DND-41 (cell line): ENCODE results near the gene CEBPB.

Source experiments
- ATAC-seq: fragments of 200-7000 bp; cut with Tn5 transposase; 3 replicates; pipeline ENCODE4 v1.9.1; 2021; ENCODE audit warnings: low read depth; ENCODE audit not compliant: insufficient read depth
- DNase-seq: peaks from one replicate; pipeline ENCODE4 v3.0.0-alpha.2; 2020
- H2AFZ ChIP-seq: 2 replicates; pipeline ENCODE4 v1.6.0; 2012; ENCODE audit warnings: low read depth, low read length
- H3K27ac ChIP-seq: 2 replicates; pipeline ENCODE4 v1.5.1; 2012; ENCODE audit warnings: low read length, inconsistent platforms
- H3K27me3 ChIP-seq: fragments of 200-600 bp; sonication (generic); 2 replicates; pipeline ENCODE4 v1.6.0; 2012; ENCODE audit warnings: low read length, mild to moderate bottlenecking, inconsistent platforms; ENCODE audit not compliant: insufficient read depth, poor library complexity
- H3K36me3 ChIP-seq: 2 replicates; pipeline ENCODE4 v1.5.1; 2012; ENCODE audit warnings: low read length, inconsistent platforms; ENCODE audit not compliant: insufficient read depth
- H3K4me1 ChIP-seq: 2 replicates; pipeline ENCODE4 v1.5.1; 2012; ENCODE audit warnings: mild to moderate bottlenecking, low read length; ENCODE audit not compliant: insufficient read depth
- H3K4me2 ChIP-seq: 2 replicates; pipeline ENCODE4 v1.6.0; 2012; ENCODE audit warnings: mild to moderate bottlenecking, moderate library complexity, low read length, inconsistent platforms; ENCODE audit not compliant: insufficient read depth
- H3K4me3 ChIP-seq, 2 experiments: fragments of 200-600 bp in 1 of 2; shearing (Covaris generic) in 1 of 2; 2 replicates each; pipeline ENCODE4 v1.5.1; 2012 to 2016; ENCODE audit warnings: inconsistent platforms in 2 of 2, low read length in 2 of 2, mild to moderate bottlenecking in 2 of 2, low read depth in 1 of 2, moderate library complexity in 1 of 2
- H3K79me2 ChIP-seq: 2 replicates; pipeline ENCODE4 v1.6.0; 2012; ENCODE audit warnings: low read length, inconsistent platforms; ENCODE audit not compliant: insufficient read depth
- H3K9ac ChIP-seq: 2 replicates; pipeline ENCODE4 v1.6.0; 2012; ENCODE audit warnings: low read depth, mild to moderate bottlenecking, inconsistent platforms, low read length, moderate library complexity
- H3K9me3 ChIP-seq: 2 replicates; pipeline ENCODE4 v1.5.1; 2012; ENCODE audit warnings: low read length, moderate library complexity, mild to moderate bottlenecking, inconsistent platforms; ENCODE audit not compliant: insufficient read depth, severe bottlenecking
- H4K20me1 ChIP-seq: 2 replicates; pipeline ENCODE4 v1.6.0; 2012; ENCODE audit warnings: low read length; ENCODE audit not compliant: insufficient read depth
- EZH2 ChIP-seq: IDR thresholded peaks from 3 replicates; pipeline ENCODE4 v1.6.1; 2012; ENCODE audit warnings: borderline replicate concordance, low read depth, mild to moderate bottlenecking, moderate library complexity, low read length, inconsistent platforms; ENCODE audit not compliant: severe bottlenecking
- TF ChIP-seq, protein P1 (sequence below): IDR thresholded peaks from 2 replicates; pipeline ENCODE4 v1.5.1; 2012; ENCODE audit warnings: borderline replicate concordance, low read length, moderate library complexity, mild to moderate bottlenecking; ENCODE audit not compliant: poor library complexity, severe bottlenecking; ENCODE audit errors: extremely low read depth

The CEBPB gene

GRCh38 chr20:50185426-50185825 is 5.2 kb upstream of the CEBPB start:
- Histone ChIP-seq H3K9me3 (no peaks in the 10 kb centered on the region), H3K4me1 (peaks cover 8% of the 10 kb centered on the region), H4K20me1 (peaks cover 8% of the 10 kb centered on the region; the same call in 1 of the 2 replicates), H3K27ac (no peak overlapping the region), H3K4me3 (no peak overlapping the region), H3K79me2 (no peaks in the 10 kb centered on the region), H3K4me2 (no peak overlapping the region), H2AFZ (no peak overlapping the region), H3K27me3 (no peaks in the 10 kb centered on the region), H3K9ac (no peak overlapping the region), H3K36me3 (no peaks in the 10 kb centered on the region)
- TF ChIP-seq EZH2: no peak
- TF ChIP-seq, protein P1, sequence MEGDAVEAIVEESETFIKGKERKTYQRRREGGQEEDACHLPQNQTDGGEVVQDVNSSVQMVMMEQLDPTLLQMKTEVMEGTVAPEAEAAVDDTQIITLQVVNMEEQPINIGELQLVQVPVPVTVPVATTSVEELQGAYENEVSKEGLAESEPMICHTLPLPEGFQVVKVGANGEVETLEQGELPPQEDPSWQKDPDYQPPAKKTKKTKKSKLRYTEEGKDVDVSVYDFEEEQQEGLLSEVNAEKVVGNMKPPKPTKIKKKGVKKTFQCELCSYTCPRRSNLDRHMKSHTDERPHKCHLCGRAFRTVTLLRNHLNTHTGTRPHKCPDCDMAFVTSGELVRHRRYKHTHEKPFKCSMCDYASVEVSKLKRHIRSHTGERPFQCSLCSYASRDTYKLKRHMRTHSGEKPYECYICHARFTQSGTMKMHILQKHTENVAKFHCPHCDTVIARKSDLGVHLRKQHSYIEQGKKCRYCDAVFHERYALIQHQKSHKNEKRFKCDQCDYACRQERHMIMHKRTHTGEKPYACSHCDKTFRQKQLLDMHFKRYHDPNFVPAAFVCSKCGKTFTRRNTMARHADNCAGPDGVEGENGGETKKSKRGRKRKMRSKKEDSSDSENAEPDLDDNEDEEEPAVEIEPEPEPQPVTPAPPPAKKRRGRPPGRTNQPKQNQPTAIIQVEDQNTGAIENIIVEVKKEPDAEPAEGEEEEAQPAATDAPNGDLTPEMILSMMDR: no peak
- DNase-seq: no peak
- no peak for ATAC-seq

- TF ChIP-seq EZH2: no peak
- TF ChIP-seq, protein P1: peak; percentile 99
- Histone ChIP-seq H3K79me2 (peaks cover 7% of the 10 kb centered on the region), H3K9me3 (no peaks in the 10 kb centered on the region), H4K20me1 (peaks cover 8% of the 10 kb centered on the region; the same call in 1 of the 2 replicates), H3K4me3 (no peak overlapping the region), H3K27ac (no peak overlapping the region), H2AFZ (0 out of 2 replicates have a peak overlapping the region, but pooled peaks have one; percentile 28), H3K4me1 (peaks cover 8% of the 10 kb centered on the region), H3K4me2 (no peak overlapping the region), H3K27me3 (no peaks in the 10 kb centered on the region), H3K9ac (no peak overlapping the region), H3K36me3 (no peaks in the 10 kb centered on the region)
- peak; percentile 50 for ATAC-seq
- peak; percentile 87 for DNase-seq
Measured at GRCh38 chr20:50186151-50186885, 4.3 kb upstream of the CEBPB start.

GRCh38 chr20:50186987-50187402 is 3.6 kb upstream of the CEBPB start:
- Histone ChIP-seq H3K9me3 (no peaks in the 10 kb centered on the region), H3K27ac (no peak overlapping the region), H3K27me3 (no peaks in the 10 kb centered on the region), H2AFZ (no peak overlapping the region), H3K36me3 (no peaks in the 10 kb centered on the region; the same call in 1 of the 2 replicates), H4K20me1 (peaks cover 8% of the 10 kb centered on the region; the same call in 1 of the 2 replicates), H3K9ac (no peak overlapping the region), H3K4me1 (peaks cover 8% of the 10 kb centered on the region), H3K79me2 (peaks cover 13% of the 10 kb centered on the region), H3K4me3 (no peak overlapping the region), H3K4me2 (no peak overlapping the region)
- DNase-seq (no peak), ATAC-seq (no peak)
- no peak for TF ChIP-seq EZH2
- TF ChIP-seq, protein P1: no peak
